Skeletal muscle satellite cell (primary cell): ENCODE data around the gene ARHGAP21.
"Not testable (repeated sequence)": the region's sequence is repeated elsewhere in the genome, so short reads cannot be mapped to it uniquely, and the experiment has no call there.

Experiments used
- H3K27me3 ChIP-seq: 2 replicates; pipeline ENCODE4 v1.7.0; 2013; ENCODE audit warnings: low read length; ENCODE audit not compliant: control insufficient read depth, insufficient read depth
- H3K36me3 ChIP-seq: 2 replicates; pipeline ENCODE4 v1.7.0; 2013; ENCODE audit warnings: mild to moderate bottlenecking, control low read depth, low read length; ENCODE audit not compliant: insufficient read depth
- H3K4me1 ChIP-seq: 2 replicates; pipeline ENCODE4 v1.7.0; 2013; ENCODE audit warnings: low read length; ENCODE audit not compliant: control insufficient read depth, insufficient read depth
- H3K4me2 ChIP-seq: 2 replicates; pipeline ENCODE4 v1.7.0; 2013; ENCODE audit warnings: mild to moderate bottlenecking, low read length
- H3K4me3 ChIP-seq: 2 replicates; pipeline ENCODE4 v1.7.0; 2013; ENCODE audit warnings: low read length
- H3K9ac ChIP-seq: 2 replicates; pipeline ENCODE4 v1.7.0; 2013; ENCODE audit warnings: mild to moderate bottlenecking, low read depth, low read length, moderate library complexity
- H3K9me3 ChIP-seq: replicated peaks from 2 replicates; pipeline ENCODE4 v1.7.0; 2013; ENCODE audit warnings: mild to moderate bottlenecking, control low read depth, low read length

The ARHGAP21 gene

GRCh38 chr10:24651923-24652322 is 71.8 kb downstream of the ARHGAP21 start:
- Histone ChIP-seq H3K4me2 (no peak overlapping the region), H3K9ac (no peak overlapping the region), H3K4me1 (no peaks in the 10 kb centered on the region), H3K9me3 (no peaks in the 10 kb centered on the region), H3K36me3 (peaks cover 4% of the 10 kb centered on the region), H3K4me3 (no peak overlapping the region), H3K27me3 (no peaks in the 10 kb centered on the region)

GRCh38 chr10:24650669-24651391 is 72.9 kb downstream of the ARHGAP21 start:
- Histone ChIP-seq H3K36me3 (peaks cover 4% of the 10 kb centered on the region), H3K4me2 (no peak overlapping the region), H3K4me3 (no peak overlapping the region), H3K9me3 (no peaks in the 10 kb centered on the region), H3K27me3 (no peaks in the 10 kb centered on the region), H3K4me1 (peaks cover 1% of the 10 kb centered on the region), H3K9ac (no peak overlapping the region)

- H3K36me3 ChIP-seq: no peaks in the 10 kb centered on the region
- H3K9ac ChIP-seq: no peak overlapping the region
- H3K4me2 ChIP-seq: no peak overlapping the region
- H3K4me1 ChIP-seq: peaks cover 20% of the 10 kb centered on the region
- H3K4me3 ChIP-seq: no peak overlapping the region
- no peaks in the 10 kb centered on the region for H3K9me3 ChIP-seq
- H3K27me3 ChIP-seq: no peaks in the 10 kb centered on the region
Observed at GRCh38 chr10:24645784-24646183, 77.9 kb downstream of the ARHGAP21 start.

GRCh38 chr10:24645022-24645421 is 78.7 kb downstream of the ARHGAP21 start:
- H3K4me2 ChIP-seq: no peak overlapping the region
- no peaks in the 10 kb centered on the region for H3K9me3 ChIP-seq
- H3K4me3 ChIP-seq: no peak overlapping the region
- H3K9ac ChIP-seq: no peak overlapping the region
- peaks cover 20% of the 10 kb centered on the region for H3K4me1 ChIP-seq
- H3K27me3 ChIP-seq: no peaks in the 10 kb centered on the region
- no peaks in the 10 kb centered on the region for H3K36me3 ChIP-seq

GRCh38 chr10:24643679-24644209 is 79.9 kb downstream of the ARHGAP21 start:
- H3K27me3 ChIP-seq: no peaks in the 10 kb centered on the region
- peaks cover 20% of the 10 kb centered on the region for H3K4me1 ChIP-seq
- no peak overlapping the region for H3K4me3 ChIP-seq
- H3K36me3 ChIP-seq: no peaks in the 10 kb centered on the region
- peak overlapping the region; percentile 7 for H3K4me2 ChIP-seq
- no peak overlapping the region for H3K9ac ChIP-seq
- H3K9me3 ChIP-seq: no peaks in the 10 kb centered on the region

GRCh38 chr10:24642921-24643678 is 80.6 kb downstream of the ARHGAP21 start:
- Histone ChIP-seq H3K4me1 (peaks cover 20% of the 10 kb centered on the region), H3K4me3 (no peak overlapping the region), H3K9ac (no peak overlapping the region), H3K27me3 (no peaks in the 10 kb centered on the region), H3K9me3 (no peaks in the 10 kb centered on the region), H3K4me2 (peak overlapping the region; percentile 7), H3K36me3 (no peaks in the 10 kb centered on the region)

GRCh38 chr10:24639124-24639523 is 84.6 kb downstream of the ARHGAP21 start:
- Histone ChIP-seq H3K9me3 (no peaks in the 10 kb centered on the region), H3K4me1 (peaks cover 11% of the 10 kb centered on the region), H3K36me3 (no peaks in the 10 kb centered on the region), H3K4me2 (no peak overlapping the region), H3K27me3 (no peaks in the 10 kb centered on the region), H3K9ac (no peak overlapping the region), H3K4me3 (no peak overlapping the region)

- H3K9me3 ChIP-seq: no peaks in the 10 kb centered on the region
- no peak overlapping the region for H3K4me2 ChIP-seq
- no peak overlapping the region for H3K9ac ChIP-seq
- no peaks in the 10 kb centered on the region for H3K27me3 ChIP-seq
- H3K36me3 ChIP-seq: peaks cover 14% of the 10 kb centered on the region
- H3K4me3 ChIP-seq: no peak overlapping the region
- peaks cover 7% of the 10 kb centered on the region for H3K4me1 ChIP-seq
Observed at GRCh38 chr10:24625778-24626177, 97.9 kb downstream of the ARHGAP21 start.

GRCh38 chr10:24623383-24623782 is 100.3 kb downstream of the ARHGAP21 start:
- H3K9me3 ChIP-seq: no peaks in the 10 kb centered on the region
- no peak overlapping the region for H3K4me3 ChIP-seq
- no peak overlapping the region for H3K9ac ChIP-seq
- no peaks in the 10 kb centered on the region for H3K27me3 ChIP-seq
- peaks cover 22% of the 10 kb centered on the region for H3K36me3 ChIP-seq
- no peaks in the 10 kb centered on the region for H3K4me1 ChIP-seq
- no peak overlapping the region for H3K4me2 ChIP-seq

GRCh38 chr10:24622781-24623301 is 100.8 kb downstream of the ARHGAP21 start:
- Histone ChIP-seq H3K9ac (no peak overlapping the region), H3K4me1 (no peaks in the 10 kb centered on the region), H3K9me3 (no peaks in the 10 kb centered on the region), H3K36me3 (peaks cover 24% of the 10 kb centered on the region), H3K4me3 (no peak overlapping the region), H3K27me3 (no peaks in the 10 kb centered on the region), H3K4me2 (no peak overlapping the region)

GRCh38 chr10:24621035-24621795 is 102.5 kb downstream of the ARHGAP21 start:
- not testable (repeated sequence) for H3K27me3 ChIP-seq, H3K9me3 ChIP-seq, H3K9ac ChIP-seq, H3K4me3 ChIP-seq, H3K4me2 ChIP-seq, H3K4me1 ChIP-seq
- peaks cover 25% of the 10 kb centered on the region for H3K36me3 ChIP-seq
